GM18909 (cell line): Measurements from ENCODE around the gene ENAM.
"Not testable (repeated sequence)": the region's sequence is repeated elsewhere in the genome, so short reads cannot be mapped to it uniquely, and the experiment has no call there.

Experiments
- ATAC-seq: cut with Tn5 transposase; IDR thresholded peaks from one replicate; pipeline ENCODE4 v1.9.1; 2021; ENCODE audit warnings: mild to moderate bottlenecking; ENCODE audit not compliant: unreplicated experiment, poor library complexity

The ENAM gene

GRCh38 chr4:70674191-70674590, 45.6 kb downstream of the ENAM start:
- no peak for ATAC-seq

GRCh38 chr4:70674731-70675130, 46.2 kb downstream of the ENAM start:
- ATAC-seq = no peak

- no peak for ATAC-seq
These were observed 48.1 kb downstream of the ENAM start for GRCh38 chr4:70676554-70677090.

- ATAC-seq = peak; percentile 83
These were observed 49.9 kb downstream of the ENAM start for GRCh38 chr4:70678383-70678999.

GRCh38 chr4:70680934-70681333, 52.4 kb downstream of the ENAM start:
- no peak for ATAC-seq

GRCh38 chr4:70681704-70682103, 53.2 kb downstream of the ENAM start:
- ATAC-seq = no peak

GRCh38 chr4:70682142-70682541, 53.6 kb downstream of the ENAM start:
- not testable (repeated sequence) for ATAC-seq

- no peak for ATAC-seq
These were observed 58.8 kb downstream of the ENAM start for GRCh38 chr4:70687392-70687791.

GRCh38 chr4:70687821-70688794, 59.6 kb downstream of the ENAM start, which contains the start of gene UTP3:
Gene UTP3, plus strand, starts transcription at chr4:70688532. Its CDS starts 146 bp downstream, at chr4:70688678.
- peak; percentile 94 for ATAC-seq

- peak; percentile 1 for ATAC-seq
These were observed 60.3 kb downstream of the ENAM start for GRCh38 chr4:70688795-70689231.

GRCh38 chr4:70691661-70692060, 63.1 kb downstream of the ENAM start:
- ATAC-seq = no peak

- not testable (repeated sequence) for ATAC-seq
These were observed 66.1 kb downstream of the ENAM start for GRCh38 chr4:70694633-70695032.
